ENCODE data around the gene FAM222A.

FAM222A gene

GRCh38 chr12:109723311-109723881 lies 9.8 kb downstream of the FAM222A start:
- H3K4me3 ChIP-seq (replicated peaks in 1 of 2; ENCODE audit: low read depth in 2 of 2, low read length in 2 of 2), result no peak overlapping the region
- DNase-seq (ENCODE audit: low read depth in 2 of 2), result no peak
- TF ChIP-seq, protein P1, sequence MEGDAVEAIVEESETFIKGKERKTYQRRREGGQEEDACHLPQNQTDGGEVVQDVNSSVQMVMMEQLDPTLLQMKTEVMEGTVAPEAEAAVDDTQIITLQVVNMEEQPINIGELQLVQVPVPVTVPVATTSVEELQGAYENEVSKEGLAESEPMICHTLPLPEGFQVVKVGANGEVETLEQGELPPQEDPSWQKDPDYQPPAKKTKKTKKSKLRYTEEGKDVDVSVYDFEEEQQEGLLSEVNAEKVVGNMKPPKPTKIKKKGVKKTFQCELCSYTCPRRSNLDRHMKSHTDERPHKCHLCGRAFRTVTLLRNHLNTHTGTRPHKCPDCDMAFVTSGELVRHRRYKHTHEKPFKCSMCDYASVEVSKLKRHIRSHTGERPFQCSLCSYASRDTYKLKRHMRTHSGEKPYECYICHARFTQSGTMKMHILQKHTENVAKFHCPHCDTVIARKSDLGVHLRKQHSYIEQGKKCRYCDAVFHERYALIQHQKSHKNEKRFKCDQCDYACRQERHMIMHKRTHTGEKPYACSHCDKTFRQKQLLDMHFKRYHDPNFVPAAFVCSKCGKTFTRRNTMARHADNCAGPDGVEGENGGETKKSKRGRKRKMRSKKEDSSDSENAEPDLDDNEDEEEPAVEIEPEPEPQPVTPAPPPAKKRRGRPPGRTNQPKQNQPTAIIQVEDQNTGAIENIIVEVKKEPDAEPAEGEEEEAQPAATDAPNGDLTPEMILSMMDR (IDR thresholded peaks at IDR 0.05; ENCODE audit: low read depth, low read length), result no peak

DNA sequence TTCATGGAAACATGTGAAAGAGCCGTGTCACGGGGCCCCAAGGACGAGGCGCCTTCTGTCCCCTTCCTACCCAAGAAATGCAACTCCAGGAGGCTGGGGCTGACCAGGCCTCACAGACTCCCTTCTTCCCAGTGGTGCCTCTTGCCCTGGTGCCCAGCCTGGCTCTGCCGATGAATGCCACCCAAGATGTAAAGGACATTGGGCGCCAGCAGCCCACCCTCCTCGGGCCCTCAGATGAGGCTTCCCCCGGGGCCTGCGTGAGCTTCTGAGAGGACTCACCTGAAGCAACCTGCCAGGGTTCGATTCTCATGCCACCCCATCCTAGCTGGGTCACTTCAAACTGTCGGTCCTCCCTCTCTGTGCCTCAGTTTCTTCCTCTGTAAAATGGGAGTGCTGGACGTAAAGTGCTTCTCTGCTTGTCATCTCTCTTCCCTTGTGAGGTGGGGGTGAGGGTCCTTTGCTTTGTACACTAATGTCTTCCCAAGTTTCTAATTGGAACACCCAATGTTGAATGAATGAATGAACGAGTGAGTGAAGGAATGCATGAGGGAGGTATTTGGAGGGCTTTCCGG lies 10.8 kb downstream of the FAM222A start:
- no peak for DNase-seq (ENCODE audit: low read depth in 2 of 2)

DNA sequence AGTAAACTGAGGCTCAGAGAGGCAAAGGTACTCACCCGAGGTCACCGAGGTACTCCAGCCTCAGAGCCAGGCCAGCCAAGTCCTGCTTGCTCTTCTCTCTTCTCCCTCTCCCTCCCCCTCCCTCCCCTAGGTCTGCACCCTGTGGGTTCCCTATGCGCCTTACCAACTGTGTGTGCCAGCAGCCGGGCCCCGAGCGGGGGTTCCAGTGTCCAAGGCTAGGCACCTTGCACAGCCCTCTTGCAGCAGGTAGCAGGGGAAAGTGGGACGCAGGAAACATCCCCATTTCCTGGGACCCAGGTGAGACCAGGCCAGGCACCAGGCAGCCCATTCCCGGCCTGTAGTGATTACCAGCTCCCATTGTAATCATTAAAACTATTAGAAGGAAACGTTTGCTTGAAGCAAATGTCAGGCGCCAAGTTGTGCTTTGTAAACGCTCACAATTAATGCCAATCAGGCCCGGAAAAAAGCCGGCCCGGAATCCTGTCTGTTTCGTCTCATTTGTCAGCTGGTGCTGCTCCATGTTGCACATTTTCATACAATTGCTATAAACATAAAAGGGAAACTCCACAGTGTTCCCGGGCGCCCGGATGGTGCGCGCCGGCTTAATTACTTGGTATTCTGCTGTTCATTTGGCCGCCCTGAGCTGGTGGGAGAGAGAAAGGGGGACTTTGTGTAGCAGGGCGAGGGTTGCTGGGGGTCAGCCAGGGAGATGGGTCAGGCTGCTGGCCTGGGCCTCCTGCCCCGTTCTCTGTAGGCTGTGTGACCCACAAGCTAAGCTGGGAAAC lies 11.9 kb downstream of the FAM222A start:
- no peak for DNase-seq (ENCODE audit: low read depth in 2 of 2)
- TF ChIP-seq, protein P1 (IDR thresholded peaks at IDR 0.05; ENCODE audit: low read depth, low read length), result no peak
- no peak overlapping the region for H3K4me3 ChIP-seq (replicated peaks in 1 of 2; ENCODE audit: low read depth in 2 of 2, low read length in 2 of 2)

More for the DNA sequence above, 10.8 kb downstream of the FAM222A start:
- no peak overlapping the region for H3K4me3 ChIP-seq (replicated peaks in 1 of 2; ENCODE audit: low read depth in 2 of 2, low read length in 2 of 2)
- TF ChIP-seq, protein P1 (IDR thresholded peaks at IDR 0.05; ENCODE audit: low read depth, low read length), result no peak

DNA sequence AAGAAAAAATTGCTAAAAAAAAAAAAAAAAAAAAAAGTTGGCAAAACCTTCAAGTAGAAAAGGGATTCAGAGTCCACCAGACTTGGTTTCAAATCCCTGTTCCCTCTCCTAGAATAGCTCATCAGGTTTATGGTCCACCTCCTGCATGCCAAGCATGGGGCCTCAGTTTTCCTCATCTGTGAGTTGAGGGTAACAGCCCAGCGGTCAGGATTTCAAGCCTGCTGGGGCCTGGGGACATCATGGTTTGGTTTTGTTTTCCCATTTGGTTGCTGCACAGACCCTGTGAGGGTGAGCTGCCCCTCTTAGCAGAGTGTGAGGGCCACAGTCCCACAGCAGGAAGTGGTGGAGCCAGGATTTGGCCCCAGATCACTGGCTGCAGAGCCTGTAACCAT lies 12.5 kb downstream of the FAM222A start:
- no peak for DNase-seq (ENCODE audit: low read depth in 2 of 2)
- TF ChIP-seq, protein P1 (IDR thresholded peaks at IDR 0.05; ENCODE audit: low read depth, low read length), result no peak
- no peak overlapping the region for H3K4me3 ChIP-seq (replicated peaks in 1 of 2; ENCODE audit: low read depth in 2 of 2, low read length in 2 of 2)

- H3K4me3 ChIP-seq (replicated peaks in 1 of 2; ENCODE audit: low read depth in 2 of 2, low read length in 2 of 2), result no peak overlapping the region
- DNase-seq (ENCODE audit: low read depth in 2 of 2), result no peak
- TF ChIP-seq, protein P1 (IDR thresholded peaks at IDR 0.05; ENCODE audit: low read depth, low read length), result no peak
These were observed 12.9 kb downstream of the FAM222A start for GRCh38 chr12:109726511-109727038.

- DNase-seq (ENCODE audit: low read depth in 2 of 2), result no peak
- TF ChIP-seq, protein P1 (IDR thresholded peaks at IDR 0.05; ENCODE audit: low read depth, low read length), result no peak
- H3K4me3 ChIP-seq (replicated peaks in 1 of 2; ENCODE audit: low read depth in 2 of 2, low read length in 2 of 2), result no peak overlapping the region
These were observed 13.6 kb downstream of the FAM222A start for GRCh38 chr12:109727039-109727723.

Measured in cardiac fibroblast (primary cell).